Right ventricle myocardium inferior (tissue), 1 donor: ENCODE measurements around the gene METTL1. TPM values are rescaled to one million over a fixed set of nuclear protein-coding genes. Genes with fewer than 3 reads are reported as not detected.

Source experiments
- ATAC-seq: fragments of 200-7000 bp; cut with Tn5 transposase; one replicate; pipeline ENCODE4 v1.9.1; 2020; ENCODE audit warnings: mild to moderate bottlenecking, moderate library complexity
- DNase-seq: peaks from one replicate; pipeline ENCODE4 v3.0.0; 2021; ENCODE audit errors: missing footprints
- intact Hi-C: fragments of 100-400 bp; cut with DNase I; formaldehyde crosslinking; loops from one replicate; pipeline ENCODE4 v1.11.0; 2022
- total RNA-seq: library from RNA; stranded (reverse); fragmentation: NEBNext Ultra II Directional; extraction: Animal tissue kit (Norgen Biotek cat#: 25700); gene quantifications from one replicate; pipeline ENCODE4 v1.2.1, GENCODE V29; 2021
- donor health status: DM: no; HTN: yes; CAD: no; lungs with severe emphysema.

METTL1 gene
- total RNA-seq, 1 donor from 2014 or later: 7.0 TPM

DNA sequence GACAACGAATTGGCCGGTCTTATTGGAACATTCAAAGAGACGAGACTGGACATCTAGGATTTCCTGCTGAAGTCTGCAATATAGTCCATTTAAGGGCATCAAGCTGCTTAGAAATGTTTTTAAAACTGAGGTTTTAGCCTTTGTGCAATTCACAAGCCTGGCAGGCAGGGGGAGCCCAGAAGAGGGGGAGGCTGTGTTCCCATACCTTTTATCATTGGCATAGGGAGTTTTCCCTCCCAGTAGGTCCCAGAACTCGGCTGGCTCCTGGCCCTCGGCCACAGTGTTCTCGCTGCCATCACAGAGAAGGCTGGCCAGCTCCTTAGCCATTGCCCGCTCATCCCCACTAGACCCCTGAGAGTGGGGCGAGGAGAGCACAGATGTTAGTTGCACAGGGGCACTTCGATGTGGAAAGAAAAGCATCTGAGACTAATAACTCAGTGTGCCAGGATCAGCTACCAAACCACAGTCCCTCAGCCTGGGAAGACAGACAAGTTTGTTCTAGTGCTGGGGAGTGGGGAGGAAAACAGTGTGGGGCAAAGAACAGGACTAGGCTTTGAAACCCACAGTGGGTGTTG is 31.5 kb upstream of the METTL1 start:
- no peak for DNase-seq
- peak; percentile 75 for ATAC-seq
- intact Hi-C loops: loop anchor here (1.0 kb wide), 1 partner anchor 102 kb away; no protein-coding TSS in a partner anchor

DNA sequence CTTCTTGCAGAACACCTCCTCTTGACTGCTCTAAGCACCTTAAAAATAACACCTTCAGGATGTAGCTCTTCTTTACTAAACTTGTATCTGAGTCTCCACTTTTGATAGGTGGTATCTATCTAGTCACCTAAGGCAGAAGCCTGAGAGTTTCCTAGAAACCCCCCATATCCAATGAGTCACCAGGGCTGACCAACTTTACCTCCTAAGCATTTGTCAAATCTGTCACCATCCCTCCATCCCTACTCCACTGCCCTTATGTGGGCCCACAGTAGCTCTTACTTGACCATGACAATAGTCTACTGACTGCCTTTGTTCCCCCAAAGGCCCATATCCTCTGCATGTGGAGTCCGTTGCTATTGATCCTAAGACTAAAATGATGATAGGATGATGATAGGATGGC is 30.7 kb upstream of the METTL1 start:
- intact Hi-C loops: loop anchor here (1.0 kb wide), 1 partner anchor 103 kb away; no protein-coding TSS in a partner anchor
- ATAC-seq (no peak), DNase-seq (no peak)

DNA sequence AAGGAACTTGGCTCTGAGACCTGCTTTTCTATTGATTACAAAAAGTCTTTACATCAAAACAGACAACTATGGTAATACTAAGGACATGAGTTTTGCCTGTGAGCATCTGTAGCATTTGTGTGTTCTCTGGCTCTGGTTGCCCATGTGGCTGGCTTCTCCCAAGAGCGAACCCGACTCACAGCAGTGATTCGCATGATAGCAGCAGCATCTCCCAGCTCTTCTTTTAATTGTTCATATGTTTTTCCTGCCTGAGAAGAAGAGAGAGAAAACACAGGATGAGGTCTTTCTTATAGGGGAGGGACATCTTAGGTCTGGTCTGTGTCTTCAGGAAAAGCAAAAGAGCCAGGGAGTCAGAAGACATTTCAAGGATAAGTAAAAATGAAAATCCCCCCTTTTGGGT is 29.1 kb upstream of the METTL1 start:
- DNase-seq (no peak), ATAC-seq (no peak)
- intact Hi-C loops: no loop called here

DNA sequence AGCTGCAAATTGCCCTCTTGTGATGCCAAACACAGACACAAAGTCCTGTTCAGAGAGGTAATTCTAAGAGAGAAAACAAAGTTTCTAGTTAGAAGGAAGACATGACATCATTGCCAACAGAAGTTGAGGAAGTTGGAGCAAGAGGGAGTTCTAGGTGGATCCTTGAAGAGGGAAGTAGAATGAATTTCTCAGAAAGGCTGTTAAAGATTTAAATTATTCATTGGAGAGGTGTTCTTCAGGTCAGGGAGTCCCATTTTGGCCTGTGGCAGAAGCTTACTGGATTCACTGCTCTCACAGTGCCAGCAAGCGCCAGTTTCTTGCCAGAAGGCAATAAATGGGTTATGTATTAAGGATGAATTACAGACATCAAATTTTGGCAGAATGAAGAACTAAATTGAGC is 26.0 kb upstream of the METTL1 start:
- no peak for ATAC-seq
- no peak for DNase-seq
- intact Hi-C loops: no loop called here

DNA sequence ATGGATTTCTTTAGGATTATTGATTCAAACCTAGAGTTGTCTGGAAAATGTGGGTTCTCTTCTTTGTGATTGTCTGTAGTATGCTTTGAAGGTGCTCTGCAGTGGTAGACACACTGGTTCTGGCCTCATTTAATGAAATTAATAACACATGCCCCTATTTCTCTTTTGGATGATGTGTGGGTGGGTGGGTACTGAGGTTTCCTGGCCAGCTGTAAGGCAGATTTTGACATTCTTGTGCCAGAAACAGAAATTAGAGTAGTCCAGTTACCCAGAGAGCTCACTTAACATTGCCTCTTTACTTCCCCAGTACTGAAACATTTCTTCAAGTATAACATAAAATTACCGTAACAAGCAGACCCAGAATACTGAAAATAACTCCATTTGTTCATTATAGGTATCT is 25.1 kb upstream of the METTL1 start:
- intact Hi-C loops: no loop called here
- DNase-seq (no peak), ATAC-seq (no peak)

DNA sequence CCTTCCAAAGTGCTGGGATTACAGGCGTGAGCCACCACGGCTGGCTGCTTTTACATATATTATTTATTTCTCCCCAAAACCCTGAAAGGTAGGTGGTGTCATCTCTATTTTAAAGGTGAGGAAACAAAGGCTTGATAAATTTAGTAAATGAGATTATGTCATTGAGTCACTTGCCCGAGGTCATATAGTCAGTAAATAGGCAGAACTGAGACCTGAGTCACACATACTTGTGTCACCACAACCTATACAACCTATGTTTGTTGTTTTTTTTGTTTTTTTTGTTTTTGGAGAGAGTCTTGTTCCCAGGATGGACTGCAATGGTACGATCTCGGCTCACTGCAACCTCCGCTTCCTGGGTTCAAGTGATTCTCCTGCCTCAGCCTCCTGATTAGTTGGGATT is 23.4 kb upstream of the METTL1 start:
- intact Hi-C loops: no loop called here
- no peak for DNase-seq
- no peak for ATAC-seq

DNA sequence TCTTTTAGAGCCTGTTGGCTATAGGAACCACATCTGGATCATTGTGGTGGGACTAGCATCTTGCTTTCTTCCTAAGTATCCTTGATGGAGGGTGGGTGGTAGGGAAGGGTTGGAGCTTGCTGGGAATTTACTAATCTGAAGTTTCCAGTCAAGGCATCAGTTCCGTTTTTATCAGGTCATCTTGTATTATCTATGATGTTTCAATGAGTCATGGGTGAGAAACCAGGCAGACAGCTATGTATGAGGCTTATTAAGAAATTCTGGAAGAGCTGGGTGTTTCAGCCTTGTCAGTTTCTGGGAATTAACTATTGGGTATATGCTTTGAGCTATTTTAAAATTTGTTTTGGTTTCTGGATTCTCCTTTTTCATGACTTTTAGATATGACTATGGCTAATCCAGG is 22.0 kb upstream of the METTL1 start:
- DNase-seq (no peak), ATAC-seq (no peak)
- intact Hi-C loops: no loop called here

DNA sequence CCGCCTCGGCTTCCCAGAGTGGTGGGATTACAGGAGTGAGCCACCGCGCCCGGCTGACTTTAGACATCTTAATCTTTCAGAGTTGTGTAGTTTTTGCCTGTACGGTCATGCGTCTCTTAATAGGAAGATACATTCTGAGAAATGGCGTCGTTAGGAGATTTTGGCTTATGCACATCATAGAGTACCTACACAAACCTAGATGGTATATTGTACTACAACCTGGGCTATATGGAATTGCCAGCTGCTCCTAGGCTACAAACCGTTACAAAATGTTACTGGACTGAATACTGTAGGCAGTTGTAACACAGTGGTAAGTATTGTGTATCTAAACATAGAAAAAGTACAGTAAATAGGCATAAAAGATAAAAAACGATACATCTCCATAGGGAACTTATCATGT is 12.0 kb upstream of the METTL1 start:
- DNase-seq (no peak), ATAC-seq (no peak)
- intact Hi-C loops: no loop called here

DNA sequence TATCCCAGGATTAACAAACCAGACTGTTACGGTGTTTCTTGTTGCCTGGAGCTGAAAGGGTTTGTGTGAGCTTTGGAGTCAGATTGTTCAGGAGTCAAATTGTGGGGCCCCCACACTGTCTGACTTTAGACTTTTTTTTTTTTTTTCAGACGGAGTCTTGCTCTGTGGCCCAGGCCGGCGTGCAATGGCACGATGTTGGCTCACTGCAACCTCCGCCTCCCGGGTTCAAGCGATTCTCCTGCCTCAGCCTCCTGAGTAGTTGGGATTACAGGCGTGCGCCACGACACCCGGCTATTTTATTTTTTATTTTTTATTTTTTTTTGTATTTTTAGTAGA is 11.5 kb upstream of the METTL1 start:
- intact Hi-C loops: no loop called here
- ATAC-seq (no peak), DNase-seq (no peak)

DNA sequence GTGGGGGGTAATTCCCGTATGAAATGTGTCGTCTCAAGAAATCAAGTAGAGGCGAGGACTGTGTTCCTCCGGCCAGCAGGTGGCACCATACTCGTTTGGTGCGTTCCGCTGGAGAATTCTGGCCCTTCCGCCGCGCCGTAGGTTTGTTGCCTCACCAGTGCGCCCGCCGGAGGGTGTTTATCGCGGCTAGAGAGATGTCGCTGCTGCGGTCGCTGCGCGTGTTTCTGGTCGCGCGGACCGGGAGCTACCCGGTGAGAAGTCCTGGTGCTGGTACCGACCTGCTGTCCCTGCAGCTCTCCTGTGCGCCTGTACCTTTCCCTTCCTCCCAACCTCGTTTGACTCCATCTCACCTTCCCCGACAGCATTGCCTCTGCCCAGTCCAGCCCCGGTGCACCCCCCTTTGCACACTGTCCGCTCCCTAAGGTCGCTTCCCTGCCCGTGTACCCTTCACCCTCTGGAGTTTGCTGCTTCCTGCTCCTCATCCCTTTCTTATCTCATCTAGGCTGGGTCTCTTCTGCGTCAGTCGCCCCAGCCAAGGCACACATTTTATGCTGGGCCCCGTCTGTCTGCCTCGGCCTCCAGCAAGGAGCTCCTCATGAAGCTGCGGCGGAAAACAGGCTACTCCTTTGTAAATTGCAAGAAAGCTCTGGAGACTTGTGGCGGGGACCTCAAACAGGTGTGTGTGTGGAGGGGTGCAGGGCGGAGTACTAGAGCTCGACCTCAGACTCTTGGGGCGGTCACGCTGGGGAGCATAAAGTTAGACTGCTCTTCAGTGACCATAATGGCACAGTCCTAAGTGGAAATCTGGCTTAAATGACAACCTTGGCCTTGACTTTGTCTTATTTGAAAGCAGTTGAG is 10.9 kb upstream of the METTL1 start, which contains the start of gene TSFM:
Gene TSFM (plus strand): TSS at position 180 of the 858 bp plus-strand sequence. CDS start 15 bp downstream, at position 195.
- intact Hi-C loops: loop anchor here (1.0 kb wide), 1 partner anchor 122 kb away; no protein-coding TSS in a partner anchor
- ATAC-seq: peak; percentile 92
- DNase-seq: peak; percentile 99

DNA sequence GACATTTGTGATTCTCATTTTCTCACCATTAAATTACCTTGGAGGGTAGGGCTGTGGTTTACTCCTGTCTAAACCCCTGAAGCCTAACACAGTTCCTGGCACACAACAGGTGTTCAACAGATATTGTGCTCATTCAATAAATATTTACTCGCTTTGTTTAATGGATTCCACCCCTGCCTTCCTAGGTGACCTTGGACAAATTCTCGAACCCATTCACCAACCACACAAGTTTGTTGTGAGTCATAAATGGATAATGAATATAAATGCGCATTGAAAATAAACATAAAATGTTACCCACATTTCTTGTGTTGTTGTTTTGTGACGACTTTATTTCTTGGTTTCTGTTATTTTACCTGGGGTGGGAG is 10.3 kb upstream of the METTL1 start:
- ATAC-seq (no peak), DNase-seq (no peak)
- intact Hi-C loops: loop anchor here (1.0 kb wide), 1 partner anchor 123 kb away; no protein-coding TSS in a partner anchor

DNA sequence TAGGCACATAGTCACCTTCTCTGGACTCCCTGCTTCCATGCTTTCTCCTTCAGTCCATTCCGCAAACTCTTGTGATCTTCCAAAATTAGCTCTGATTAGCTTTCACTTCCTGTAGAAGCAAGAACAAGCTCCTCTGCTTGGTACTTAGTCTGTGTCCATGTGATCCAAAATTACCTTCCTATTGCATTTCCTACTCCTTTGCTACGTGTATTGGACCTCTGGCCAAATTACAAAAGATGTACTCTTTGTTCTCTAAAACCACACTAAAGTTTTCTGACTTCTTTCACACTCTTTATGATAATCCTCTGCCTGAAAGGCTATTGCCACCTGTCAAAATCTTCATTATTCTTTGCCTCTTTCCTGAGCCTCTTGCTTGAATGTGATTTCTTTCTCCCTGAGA is 9.9 kb upstream of the METTL1 start:
- no peak for ATAC-seq

DNA sequence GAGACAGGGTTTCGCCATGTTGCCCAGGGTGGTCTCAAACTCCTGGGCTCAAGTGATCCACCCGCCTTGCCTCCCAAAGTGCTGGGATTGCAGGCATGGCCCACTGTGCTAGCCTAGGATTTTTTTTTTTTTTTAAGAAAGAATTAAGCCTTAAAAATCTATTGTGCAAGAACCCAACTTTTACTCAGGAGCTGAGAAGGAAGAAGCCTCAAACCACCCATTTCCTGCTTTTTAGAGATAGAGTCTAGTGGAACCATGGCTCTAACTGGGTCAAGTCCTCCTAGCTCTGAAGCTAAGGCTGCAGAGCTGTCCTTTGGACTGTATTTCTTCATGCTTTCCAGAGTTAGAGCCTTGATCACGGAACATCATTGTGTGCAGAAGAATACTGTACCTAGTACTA is 9.3 kb upstream of the METTL1 start:
- intact Hi-C loops: no loop called here
- no peak for DNase-seq
- no peak for ATAC-seq

More for the DNA sequence above, 9.9 kb upstream of the METTL1 start:
- DNase-seq: no peak
- intact Hi-C loops: loop anchor here (1.0 kb wide), 1 partner anchor 124 kb away; no protein-coding TSS in a partner anchor

DNA sequence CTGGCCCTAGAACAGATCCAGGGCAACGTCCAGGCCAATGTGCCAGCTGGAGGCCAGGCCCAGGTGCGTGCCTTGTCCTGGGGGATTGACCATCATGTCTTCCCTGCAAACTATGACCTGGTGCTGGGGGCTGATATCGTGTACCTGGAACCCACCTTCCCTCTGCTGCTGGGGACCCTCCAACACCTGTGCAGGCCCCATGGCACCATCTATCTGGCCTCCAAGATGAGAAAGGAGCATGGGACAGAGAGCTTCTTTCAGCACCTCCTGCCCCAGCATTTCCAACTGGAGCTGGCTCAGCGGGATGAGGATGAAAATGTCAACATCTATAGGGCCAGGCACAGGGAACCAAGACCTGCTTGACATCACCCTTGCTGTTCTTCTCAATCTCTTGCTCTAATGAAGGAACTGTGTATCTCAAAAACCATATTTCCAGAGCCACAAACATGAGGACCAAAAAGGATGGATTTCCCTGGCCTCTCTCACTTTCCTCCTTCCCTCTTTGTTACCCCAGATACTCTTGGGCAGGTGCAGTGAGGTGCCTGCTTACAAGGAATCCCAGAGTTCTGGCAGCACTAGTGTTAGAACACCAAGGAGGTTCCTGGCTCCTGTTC is 8.5 kb upstream of the METTL1 start:
- intact Hi-C loops: no loop called here
- DNase-seq (no peak), ATAC-seq (no peak)

DNA sequence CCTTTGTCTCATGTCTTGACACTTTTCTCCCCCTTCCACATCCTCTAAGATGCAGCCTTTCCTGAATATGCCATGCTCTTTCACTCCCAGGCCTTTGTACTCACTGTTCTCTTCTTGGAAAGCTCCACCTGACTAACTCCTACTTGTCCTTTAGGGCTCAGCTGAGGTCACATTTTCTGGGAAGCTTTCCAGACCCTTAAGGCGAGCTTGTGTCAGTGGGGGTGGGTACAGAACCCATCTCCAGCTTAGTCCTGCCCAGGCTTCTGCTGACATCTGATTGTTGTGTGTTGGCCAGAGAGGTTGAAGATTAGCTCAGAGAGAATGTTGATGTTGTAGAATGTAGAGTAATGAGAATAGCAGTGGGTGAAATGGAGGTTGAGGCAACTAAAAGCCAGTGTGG is 7.8 kb upstream of the METTL1 start:
- ATAC-seq (no peak), DNase-seq (no peak)
- intact Hi-C loops: no loop called here

DNA sequence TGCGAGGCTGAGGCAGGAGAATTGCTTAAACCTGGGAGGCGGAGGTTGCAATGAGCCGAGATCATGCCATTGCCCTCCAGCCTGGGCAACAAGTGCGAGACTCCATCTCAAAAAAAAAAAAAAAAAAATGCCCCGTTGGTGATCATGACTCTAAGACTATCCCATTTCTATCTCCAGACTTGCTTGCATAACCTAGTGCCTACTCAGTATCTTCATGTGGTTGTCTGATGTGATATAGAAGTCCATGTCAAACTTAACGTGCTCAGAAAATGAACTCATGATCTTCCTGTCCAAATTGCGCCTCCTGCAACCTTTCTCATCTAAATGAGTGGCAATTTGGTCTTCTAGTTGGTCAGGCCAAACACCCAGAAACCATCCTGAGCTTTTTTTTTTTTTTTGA is 6.0 kb upstream of the METTL1 start:
- DNase-seq: no peak
- ATAC-seq: no peak
- intact Hi-C loops: no loop called here

DNA sequence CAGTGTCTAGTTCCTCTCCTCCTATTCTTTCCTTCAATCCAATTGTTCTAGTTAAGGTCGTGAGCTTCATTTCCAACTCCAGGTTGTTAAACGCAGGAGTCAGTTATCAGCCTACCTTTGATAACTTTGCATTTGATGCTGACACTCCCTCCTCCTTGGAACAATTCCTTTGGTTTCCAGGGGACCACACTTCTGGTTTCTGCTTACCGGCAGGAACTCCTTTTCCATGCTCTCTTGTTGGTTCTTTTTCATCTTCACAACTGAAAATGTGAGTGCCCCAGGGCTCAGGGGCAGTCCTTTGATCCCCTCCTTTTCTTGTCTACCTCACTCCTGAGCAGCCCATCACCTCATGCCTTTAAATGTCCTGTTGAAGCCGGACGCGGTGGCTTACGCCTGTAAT is 5.5 kb upstream of the METTL1 start:
- ATAC-seq (no peak), DNase-seq (no peak)
- intact Hi-C loops: no loop called here

DNA sequence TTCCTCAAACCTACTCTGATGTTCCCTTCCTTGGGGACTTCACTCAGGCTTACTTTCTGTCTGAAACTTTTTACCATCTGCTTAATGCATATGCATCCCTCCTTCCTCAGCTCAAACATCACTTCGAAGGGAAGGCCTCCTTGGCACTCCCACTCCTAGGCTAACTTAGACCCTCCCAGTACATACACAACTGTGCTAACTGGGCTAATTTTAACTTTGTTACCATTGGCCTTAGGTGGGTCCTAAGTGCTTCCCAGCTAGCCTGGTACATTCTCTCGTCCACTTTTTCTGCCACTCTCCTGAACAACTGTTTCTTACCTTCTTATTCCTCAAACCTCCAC is 4.3 kb upstream of the METTL1 start:
- DNase-seq: no peak
- intact Hi-C loops: no loop called here
- ATAC-seq: no peak

DNA sequence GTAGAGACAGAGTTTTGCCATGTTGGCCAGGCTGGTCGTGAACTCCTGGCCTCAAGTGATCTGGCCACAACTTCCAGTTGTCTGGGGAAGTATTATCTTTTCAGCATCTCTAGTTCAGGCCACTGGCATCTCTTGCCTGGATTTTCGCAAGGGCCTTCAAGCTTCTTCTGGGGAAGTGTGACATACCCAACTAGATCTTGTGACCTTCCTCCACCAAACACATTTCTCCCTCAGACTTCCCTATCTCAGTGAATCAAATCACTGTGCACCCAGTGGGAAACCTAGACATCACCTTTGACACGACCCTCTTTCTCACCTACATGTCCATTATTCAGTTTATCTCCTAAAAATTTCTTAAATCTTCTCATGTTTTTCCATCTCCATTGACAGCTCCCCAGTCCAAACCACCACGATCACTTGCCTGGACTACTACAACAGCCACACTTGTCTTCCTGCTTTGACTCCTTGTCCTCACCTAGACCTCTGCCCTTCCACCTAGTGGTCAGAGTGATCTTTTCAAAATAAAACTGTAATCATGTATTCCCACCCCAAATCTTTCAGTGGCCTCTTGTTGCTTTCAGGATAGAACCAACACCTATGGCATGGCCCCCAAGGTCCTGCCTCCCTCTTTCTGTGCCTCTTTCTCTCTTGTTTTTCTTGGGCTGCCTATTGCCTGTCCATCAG is 3.8 kb upstream of the METTL1 start:
- intact Hi-C loops: no loop called here
- DNase-seq (no peak), ATAC-seq (no peak)

DNA sequence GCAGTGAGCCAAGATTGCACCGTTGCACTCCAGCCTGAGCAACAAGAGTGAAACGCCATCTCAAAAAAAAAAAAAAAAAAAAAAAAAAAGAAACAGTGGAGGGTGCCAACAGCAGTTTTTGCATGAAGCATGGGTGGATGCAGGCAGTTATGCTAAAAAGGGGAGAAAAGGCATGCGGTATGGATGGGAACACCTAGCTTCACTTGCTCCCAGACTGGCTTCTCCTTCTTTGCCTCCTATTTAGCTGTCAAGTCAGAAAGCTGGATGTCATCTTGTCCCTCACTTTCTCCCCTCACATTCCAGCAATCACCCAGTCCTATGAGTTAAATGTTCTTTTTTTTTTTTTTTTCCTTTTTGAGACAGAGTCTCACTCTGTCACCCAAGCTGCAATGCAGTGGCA is 3.1 kb upstream of the METTL1 start:
- no peak for ATAC-seq
- no peak for DNase-seq
- intact Hi-C loops: no loop called here
